GM12878 (cell line): ENCODE measurements around the gene PTPRC.

Source experiments
- ASH2L ChIP-seq: fragments of 300-600, 200-600 bp; sonication (generic); IDR thresholded peaks from 2 replicates; pipeline ENCODE4 v1.6.1; 2017; ENCODE audit warnings: low read depth, mild to moderate bottlenecking, borderline replicate concordance
- CREB1 ChIP-seq: IDR thresholded peaks from 2 replicates; pipeline ENCODE4 v1.6.1; 2012; ENCODE audit warnings: low read depth, mild to moderate bottlenecking, inconsistent platforms
- CTCF ChIP-seq, 3 experiments: IDR thresholded peaks in 2 of 3; conservative IDR thresholded peaks in 1 of 3; 2 replicates each; pipeline ENCODE4 v1.5.1; 2011; ENCODE audit warnings: low read depth in 3 of 3, low read length in 3 of 3, mild to moderate bottlenecking in 3 of 3, control low read depth in 2 of 3, moderate library complexity in 2 of 3, inconsistent platforms in 1 of 3, mixed read lengths in 1 of 3; ENCODE audit not compliant: control insufficient read depth in 2 of 3, insufficient read depth in 1 of 3; ENCODE audit errors: extremely low read depth in 1 of 3
- EP300 ChIP-seq, 2 experiments: fragments of 150-350 bp in 1 of 2; IDR thresholded peaks; 2 replicates each; pipeline ENCODE4 v1.6.1; 2011 to 2012; ENCODE audit warnings: low read depth in 2 of 2, low read length in 2 of 2, borderline replicate concordance in 1 of 2, improper control_type of control experiment in 1 of 2, inconsistent platforms in 1 of 2; ENCODE audit not compliant: control insufficient read depth in 1 of 2
- IRF3 ChIP-seq: fragments of 450-650 bp; IDR thresholded peaks from 2 replicates; pipeline ENCODE4 v1.6.1; 2014; ENCODE audit warnings: mild to moderate bottlenecking
- MYC ChIP-seq: IDR thresholded peaks from 2 replicates; pipeline ENCODE4 v1.6.1; 2011; ENCODE audit warnings: mild to moderate bottlenecking, low read length, moderate library complexity, inconsistent platforms; ENCODE audit not compliant: insufficient read depth, insufficient replicate concordance, insufficient read length, severe bottlenecking
- RAD21 ChIP-seq: IDR thresholded peaks from 2 replicates; pipeline ENCODE4 v1.6.1; 2011; ENCODE audit warnings: mild to moderate bottlenecking, low read depth, low read length, moderate library complexity; ENCODE audit not compliant: insufficient read depth
- TBL1XR1 ChIP-seq: IDR thresholded peaks from 2 replicates; pipeline ENCODE4 v1.6.1; 2012; ENCODE audit warnings: low read depth, low read length, improper control_type of control experiment
- TCF12 ChIP-seq: IDR thresholded peaks from 2 replicates; pipeline ENCODE4 v1.6.1; 2011; ENCODE audit warnings: low read depth, mild to moderate bottlenecking, low read length
- YY1 ChIP-seq: IDR thresholded peaks from 2 replicates; pipeline ENCODE4 v1.6.1; 2011; ENCODE audit warnings: low read depth, mild to moderate bottlenecking, low read length

GRCh38 chr1:198764748-198765147 is 125.9 kb downstream of the PTPRC start:
- TF ChIP-seq CTCF (IDR thresholded peaks at IDR 0.05 in 2 of 3, conservative IDR thresholded peaks at IDR 0.05 in 1 of 3; ENCODE audit: control insufficient read depth in 2 of 3, extremely low read depth in 1 of 3, insufficient read depth in 1 of 3, low read depth in 3 of 3, low read length in 3 of 3), result no peak
- TF ChIP-seq MYC, result no peak
- no peak for TF ChIP-seq ASH2L
- no peak for TF ChIP-seq TCF12
- TF ChIP-seq EP300 (IDR thresholded peaks at IDR 0.05; ENCODE audit: borderline replicate concordance in 1 of 2, control insufficient read depth in 1 of 2, low read depth in 2 of 2, low read length in 2 of 2), result no peak
- no peak for TF ChIP-seq CREB1
- no peak for TF ChIP-seq YY1
- TF ChIP-seq RAD21, result no peak
- TF ChIP-seq IRF3, result no peak
- no peak for TF ChIP-seq TBL1XR1
